Activated CD4-positive, CD25-positive, alpha-beta regulatory T cell treated with anti-CD3 and anti-CD28 coated beads, Interleukin-2, amount 50 U/mL, for 16 hours (primary cell): ENCODE measurements around the gene TMEM273.
"Not testable (repeated sequence)": the region's sequence is repeated elsewhere in the genome, so short reads cannot be mapped to it uniquely, and the experiment has no call there.

Experiments used
- DNase-seq: peaks from one replicate; pipeline ENCODE4 v3.0.0-alpha.2; 2020; ENCODE audit warnings: low read depth, low spot score

TMEM273 gene

GRCh38 chr10:49205206-49205605 lies 17.0 kb upstream of the TMEM273 start:
- DNase-seq, result no peak

DNA sequence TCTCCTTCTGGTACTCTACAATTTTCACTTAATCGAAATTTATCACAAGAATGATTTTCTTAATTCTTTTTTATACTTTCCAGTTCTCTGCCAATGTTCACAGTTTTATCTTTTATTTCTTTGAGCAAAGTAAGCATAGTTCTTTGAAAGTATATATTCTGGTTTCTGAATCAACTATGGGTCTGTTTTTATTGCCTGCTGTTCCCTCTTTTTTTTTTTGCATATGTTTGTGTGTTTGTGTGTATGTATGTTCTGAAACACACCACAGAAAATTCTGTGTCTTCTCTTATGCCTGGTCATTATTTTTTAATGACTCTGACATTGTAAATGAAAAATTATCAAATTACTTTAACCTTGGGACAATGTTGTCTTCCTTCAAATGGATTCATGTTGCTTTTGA lies 15.9 kb upstream of the TMEM273 start:
- DNase-seq, result no peak

- DNase-seq, result no peak
Measured at GRCh38 chr10:49202266-49202665, 14.1 kb upstream of the TMEM273 start.

GRCh38 chr10:49200854-49201253 lies 12.7 kb upstream of the TMEM273 start:
- DNase-seq, result no peak

GRCh38 chr10:49197171-49197570 lies 9.0 kb upstream of the TMEM273 start:
- no peak for DNase-seq

GRCh38 chr10:49195864-49196263 lies 7.7 kb upstream of the TMEM273 start:
- not testable (repeated sequence) for DNase-seq

DNA sequence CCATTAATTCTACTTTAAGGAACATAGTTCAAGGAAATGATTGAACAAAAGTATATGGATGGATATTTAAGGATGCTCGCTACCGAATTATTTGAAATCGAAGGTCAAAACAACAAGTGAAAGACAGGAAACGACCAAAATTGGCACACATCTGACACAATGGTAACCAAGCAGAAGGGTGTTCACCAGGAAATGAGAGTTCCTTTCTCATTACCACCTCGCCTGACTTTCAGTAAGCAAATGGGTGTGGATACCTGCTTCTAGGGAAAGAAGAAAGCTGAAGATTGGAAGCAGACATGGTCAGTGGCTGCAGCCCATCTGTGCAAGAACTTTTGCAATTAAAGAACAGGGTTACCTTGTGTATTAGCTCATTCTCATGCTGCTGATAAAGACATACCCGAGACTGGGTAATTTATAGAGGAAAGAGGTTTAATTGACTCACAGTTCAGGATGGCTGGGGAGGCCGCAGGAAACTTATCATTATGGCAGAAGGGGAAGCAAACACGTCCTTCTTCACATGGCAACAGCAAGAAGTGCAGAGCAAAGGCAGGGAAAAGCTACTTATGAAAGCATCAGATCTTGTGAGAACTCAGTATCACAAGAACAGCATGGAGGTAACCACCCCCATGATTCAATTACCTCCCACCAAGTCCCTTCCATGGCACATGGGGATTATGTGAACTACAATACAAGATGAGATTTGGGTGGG lies 6.2 kb upstream of the TMEM273 start:
- no peak for DNase-seq

DNA sequence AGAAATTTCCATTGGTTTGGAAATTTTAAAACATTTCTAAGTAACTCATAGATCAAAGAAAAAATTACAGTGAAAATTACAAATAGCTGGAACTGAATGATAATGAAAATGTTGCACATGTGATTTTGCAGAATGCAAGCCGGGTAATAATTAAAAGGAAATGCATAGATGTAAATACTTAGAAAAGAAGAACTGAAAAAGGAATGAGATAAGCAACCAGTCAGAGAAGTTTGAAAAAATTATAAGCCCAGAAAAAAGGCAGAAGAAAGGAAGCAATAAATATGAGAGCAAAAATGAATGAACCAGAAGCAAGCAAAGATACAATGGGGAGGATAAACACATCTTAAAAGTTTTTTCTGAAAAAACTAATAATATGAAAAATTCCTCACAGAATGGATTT lies 3.2 kb upstream of the TMEM273 start:
- DNase-seq, result no peak

GRCh38 chr10:49189422-49189821 lies 1.2 kb upstream of the TMEM273 start:
- no peak for DNase-seq

DNA sequence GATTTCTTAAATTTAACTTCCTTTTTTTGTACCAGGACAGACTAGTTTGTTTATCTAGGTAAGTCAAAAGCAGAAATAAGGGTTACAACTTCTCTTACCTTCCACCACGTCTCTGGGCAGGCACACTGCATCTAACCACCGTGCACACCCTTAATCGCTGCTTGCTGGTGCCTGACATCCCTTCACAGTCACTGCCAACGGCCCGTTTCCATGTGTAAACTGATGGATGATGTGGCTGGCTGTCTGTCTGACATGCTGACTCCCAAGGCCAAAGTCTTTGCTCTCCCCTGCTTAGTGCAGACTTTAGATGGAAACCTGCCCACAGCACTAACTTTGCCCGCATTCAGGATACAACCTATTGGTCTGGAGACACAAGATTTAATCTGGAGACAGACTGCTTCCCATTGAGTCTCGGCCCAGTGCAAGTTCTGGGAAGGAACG lies 1.1 kb downstream of the TMEM273 start:
- no peak for DNase-seq

GRCh38 chr10:49186613-49187012 lies 1.6 kb downstream of the TMEM273 start:
- no peak for DNase-seq

DNA sequence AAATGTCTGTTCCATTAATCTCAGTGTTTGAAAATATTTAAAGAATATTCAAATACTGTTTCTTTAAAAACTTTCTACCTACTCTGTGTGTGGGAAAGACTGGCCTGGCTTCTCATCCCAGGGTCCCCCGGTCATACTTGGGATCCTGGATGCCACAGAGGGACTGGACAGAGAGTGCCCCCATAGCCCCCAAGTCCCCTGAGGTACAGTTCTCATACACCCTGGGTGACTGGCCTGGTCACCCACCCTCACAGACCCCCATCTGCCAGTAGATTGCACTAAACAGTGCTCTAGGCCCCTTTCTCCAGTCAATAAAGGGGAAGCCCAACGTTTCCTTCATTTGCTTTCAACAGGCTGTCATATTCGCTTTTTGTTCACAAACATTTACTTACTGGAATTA lies 3.0 kb downstream of the TMEM273 start:
- no peak for DNase-seq

DNA sequence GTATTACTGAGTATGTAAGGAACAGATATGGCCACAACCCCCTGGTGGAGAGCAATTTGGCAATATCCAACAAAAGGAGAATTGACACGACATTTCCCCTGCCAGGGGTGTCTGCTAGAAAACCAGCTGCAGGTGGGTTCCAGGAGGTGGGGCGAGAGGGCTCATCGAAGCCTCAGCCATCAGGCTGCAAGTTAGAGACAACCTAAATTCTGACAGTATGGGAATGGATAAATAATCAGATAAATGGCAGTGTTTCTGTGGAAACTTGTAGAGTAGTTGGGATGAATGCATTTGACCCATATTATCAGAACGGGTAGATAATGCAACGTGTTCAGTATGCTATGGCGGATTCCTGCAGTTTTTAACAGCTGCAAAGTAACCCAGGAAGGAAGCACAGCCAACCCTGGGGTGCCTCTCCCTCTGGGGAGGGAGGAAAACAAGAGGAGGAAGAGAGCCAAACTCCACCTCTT lies 3.5 kb downstream of the TMEM273 start:
- no peak for DNase-seq

DNA sequence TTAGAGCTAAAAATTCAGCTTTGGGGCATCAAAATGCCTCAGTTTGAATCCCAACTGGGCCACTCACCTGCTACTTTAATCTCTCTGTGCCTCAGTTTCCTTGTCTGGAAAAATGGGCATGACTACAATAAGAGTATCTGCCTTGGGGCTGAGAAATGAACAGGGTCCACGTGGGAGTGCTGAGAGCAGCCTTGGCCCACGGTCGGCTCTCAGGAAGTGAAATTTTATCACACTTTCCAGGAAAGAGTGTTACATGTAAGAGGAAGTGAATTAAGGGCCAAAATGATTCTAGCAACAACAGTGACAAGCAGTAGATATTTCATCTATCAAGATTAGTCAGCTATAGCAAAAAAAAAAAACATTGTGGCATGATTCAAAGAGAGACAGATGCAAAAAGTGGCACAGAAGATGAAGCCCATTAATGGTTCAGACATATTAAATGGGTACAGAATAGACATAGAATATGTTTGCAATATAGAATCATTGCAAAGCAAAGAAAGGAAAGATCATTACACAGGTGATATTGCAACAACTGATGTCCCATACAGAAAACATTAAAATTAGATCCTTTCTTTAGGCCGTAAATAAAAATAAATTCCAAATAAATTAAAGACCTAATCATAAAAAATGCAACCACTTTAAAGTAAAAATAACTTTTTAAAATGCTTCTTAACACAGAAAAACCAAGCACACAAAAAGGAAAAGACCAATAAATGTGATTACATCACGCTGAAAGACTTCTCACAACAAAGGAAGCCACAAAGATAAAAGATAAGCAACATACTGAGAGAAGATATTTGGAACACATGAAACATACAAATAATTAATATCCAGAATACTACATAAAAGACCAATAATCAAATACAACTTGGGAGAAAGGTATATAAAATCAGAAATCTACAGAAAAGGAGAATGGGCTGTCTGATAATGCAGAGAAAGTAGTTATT lies 4.3 kb downstream of the TMEM273 start:
- DNase-seq, result no peak

DNA sequence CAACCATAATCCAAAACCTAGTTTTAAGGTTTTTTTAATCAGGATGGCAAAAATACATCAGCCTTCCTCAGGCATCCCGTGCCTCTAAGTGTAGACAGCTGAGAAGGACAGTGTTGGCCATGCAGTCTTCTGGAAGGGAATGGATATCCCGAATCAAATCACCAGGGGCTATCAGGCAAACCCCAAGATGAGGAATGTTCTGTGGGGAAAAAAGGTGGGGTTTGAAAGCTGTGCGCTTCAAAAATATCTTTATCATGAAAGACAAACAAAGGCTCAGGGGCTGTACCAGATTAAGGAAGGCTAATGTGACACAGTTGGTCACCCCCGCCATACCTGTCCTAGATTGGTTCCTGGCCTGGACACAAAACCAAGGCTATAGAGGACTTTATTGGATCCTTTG lies 5.4 kb downstream of the TMEM273 start:
- no peak for DNase-seq

- DNase-seq, result no peak
Measured at GRCh38 chr10:49180444-49180860, 7.7 kb downstream of the TMEM273 start.

GRCh38 chr10:49179699-49180443 lies 8.3 kb downstream of the TMEM273 start:
- DNase-seq, result no peak

DNA sequence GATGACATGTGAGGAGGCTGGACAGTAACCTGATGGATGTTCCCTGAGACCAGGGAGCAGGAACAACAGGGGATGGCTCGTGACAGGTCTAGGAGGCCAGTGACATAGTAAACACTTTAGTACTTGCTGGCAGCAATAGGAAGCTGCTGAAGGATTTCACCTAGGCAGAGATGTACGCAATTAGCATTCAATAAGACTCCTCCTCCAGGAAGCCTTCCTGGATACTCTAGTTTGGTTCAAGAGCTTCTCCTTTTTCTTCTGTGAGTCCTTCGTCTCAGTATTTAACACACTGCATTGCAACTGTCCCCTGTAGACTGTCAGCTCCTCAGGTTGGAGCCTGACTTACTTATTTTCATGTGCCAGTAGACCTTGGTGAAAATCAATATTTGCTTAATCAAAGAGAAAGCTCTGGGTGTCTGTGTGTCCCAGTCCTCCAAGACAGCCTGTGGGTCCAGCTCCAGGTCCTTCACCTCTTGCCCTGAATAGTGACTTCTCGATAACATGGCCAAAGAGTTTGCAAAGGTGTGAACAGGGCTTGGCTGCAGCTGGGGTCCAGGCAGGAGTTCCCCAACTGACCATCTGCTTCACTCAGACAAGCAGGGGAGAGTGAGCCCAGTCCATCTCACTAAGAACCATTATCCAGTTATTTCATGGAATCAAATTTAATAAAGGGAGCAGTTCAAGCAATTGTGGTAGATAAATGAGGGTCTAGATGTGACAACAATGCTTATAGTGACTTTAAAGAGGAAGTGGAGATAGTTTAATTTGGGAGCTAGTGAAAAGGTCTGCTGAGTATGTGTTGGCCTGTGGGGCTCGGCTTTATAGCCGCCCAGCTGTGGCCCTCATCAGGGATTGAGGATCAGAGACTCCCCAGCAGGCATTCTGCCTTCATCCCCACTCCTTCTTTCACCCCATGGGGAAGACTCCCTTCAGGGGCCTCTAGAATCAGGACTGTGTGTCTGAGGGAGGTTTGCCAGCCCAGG lies 9.4 kb downstream of the TMEM273 start:
- no peak for DNase-seq

GRCh38 chr10:49177391-49178355 lies 10.5 kb downstream of the TMEM273 start:
- peak; percentile 20 for DNase-seq
